Fibroblast of skin of left quadriceps (primary cell): Measurements from ENCODE around the gene TEAD4.

ENCODE experiments used
- DNase-seq, 2 experiments: peaks; one replicate each; pipeline ENCODE4 v3.0.0-alpha.2; 2013; ENCODE audit warnings: low read depth in 2 of 2

The TEAD4 gene

GRCh38 chr12:3000548-3001275, 41.5 kb downstream of the TEAD4 start:
- no peak for DNase-seq

- DNase-seq, result no peak
Observed at GRCh38 chr12:3002646-3003045, 43.4 kb downstream of the TEAD4 start.

- no peak for DNase-seq
Observed at GRCh38 chr12:3003357-3003992, 44.3 kb downstream of the TEAD4 start.

- DNase-seq, result no peak
Observed at GRCh38 chr12:3004655-3005565, 45.7 kb downstream of the TEAD4 start.

GRCh38 chr12:3005736-3006135, 46.5 kb downstream of the TEAD4 start:
- DNase-seq, result no peak

- DNase-seq, result no peak
Observed at GRCh38 chr12:3009780-3010179, 50.6 kb downstream of the TEAD4 start.

- no peak for DNase-seq
Observed at GRCh38 chr12:3010214-3010930, 51.2 kb downstream of the TEAD4 start.

- DNase-seq, result no peak
Observed at GRCh38 chr12:3012786-3013185, 53.6 kb downstream of the TEAD4 start.

- no peak for DNase-seq
Observed at GRCh38 chr12:3014641-3015040, 55.4 kb downstream of the TEAD4 start.

- no peak for DNase-seq
Observed at GRCh38 chr12:3015356-3015755, 56.2 kb downstream of the TEAD4 start.

- no peak for DNase-seq
Observed at GRCh38 chr12:3016191-3016590, 57.0 kb downstream of the TEAD4 start.

- no peak for DNase-seq
Observed at GRCh38 chr12:3017281-3017680, 58.1 kb downstream of the TEAD4 start.

- DNase-seq, result no peak
Observed at GRCh38 chr12:3018284-3019004, 59.2 kb downstream of the TEAD4 start.

GRCh38 chr12:3019005-3019680, 59.9 kb downstream of the TEAD4 start:
- DNase-seq, result no peak

- DNase-seq, result no peak
Observed at GRCh38 chr12:3020399-3020798, 61.2 kb downstream of the TEAD4 start.

GRCh38 chr12:3020850-3021435, 61.7 kb downstream of the TEAD4 start:
- no peak for DNase-seq

GRCh38 chr12:3022411-3022810, 63.2 kb downstream of the TEAD4 start:
- DNase-seq, result no peak

- DNase-seq, result no peak
Observed at GRCh38 chr12:3022961-3023360, 63.8 kb downstream of the TEAD4 start.

GRCh38 chr12:3028108-3028507, 68.9 kb downstream of the TEAD4 start:
- DNase-seq, result no peak

GRCh38 chr12:3030821-3031429, 71.7 kb downstream of the TEAD4 start:
- no peak for DNase-seq
